Measurements from ENCODE around the gene CFD. TPM values are rescaled to one million over a fixed set of nuclear protein-coding genes. Genes with fewer than 3 reads are reported as not detected.
"Not testable (repeated sequence)": the region's sequence is repeated elsewhere in the genome, so short reads cannot be mapped to it uniquely, and the experiment has no call there.

The CFD gene
- total RNA-seq, 1 donor from 2014 or later, result 1.1 TPM

DNA sequence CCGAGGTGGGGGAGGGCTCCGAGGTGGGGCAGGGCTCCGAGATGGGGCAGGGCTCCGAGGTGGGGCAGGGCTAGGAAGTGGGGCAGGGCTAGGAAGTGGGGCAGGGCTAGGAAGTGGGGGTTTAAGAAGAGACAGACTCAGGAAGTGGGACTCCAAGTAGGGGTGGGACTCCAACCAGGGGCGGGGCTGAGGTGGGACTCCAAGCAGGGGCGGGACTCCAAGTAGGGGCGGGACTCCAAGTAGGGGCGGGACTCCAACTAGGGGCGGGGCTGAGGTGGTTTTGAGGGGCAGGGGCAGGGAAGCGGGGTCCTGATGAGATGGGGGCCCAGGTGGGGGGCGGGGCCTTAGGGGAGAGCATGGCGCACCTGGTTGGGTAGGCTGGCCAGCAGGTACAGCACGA lies 13.6 kb downstream of the CFD start:
- peaks cover 1% of the 10 kb centered on the region for H3K4me1 Mint-ChIP-seq (ENCODE audit: low read depth)
- TF ChIP-seq, protein P1, sequence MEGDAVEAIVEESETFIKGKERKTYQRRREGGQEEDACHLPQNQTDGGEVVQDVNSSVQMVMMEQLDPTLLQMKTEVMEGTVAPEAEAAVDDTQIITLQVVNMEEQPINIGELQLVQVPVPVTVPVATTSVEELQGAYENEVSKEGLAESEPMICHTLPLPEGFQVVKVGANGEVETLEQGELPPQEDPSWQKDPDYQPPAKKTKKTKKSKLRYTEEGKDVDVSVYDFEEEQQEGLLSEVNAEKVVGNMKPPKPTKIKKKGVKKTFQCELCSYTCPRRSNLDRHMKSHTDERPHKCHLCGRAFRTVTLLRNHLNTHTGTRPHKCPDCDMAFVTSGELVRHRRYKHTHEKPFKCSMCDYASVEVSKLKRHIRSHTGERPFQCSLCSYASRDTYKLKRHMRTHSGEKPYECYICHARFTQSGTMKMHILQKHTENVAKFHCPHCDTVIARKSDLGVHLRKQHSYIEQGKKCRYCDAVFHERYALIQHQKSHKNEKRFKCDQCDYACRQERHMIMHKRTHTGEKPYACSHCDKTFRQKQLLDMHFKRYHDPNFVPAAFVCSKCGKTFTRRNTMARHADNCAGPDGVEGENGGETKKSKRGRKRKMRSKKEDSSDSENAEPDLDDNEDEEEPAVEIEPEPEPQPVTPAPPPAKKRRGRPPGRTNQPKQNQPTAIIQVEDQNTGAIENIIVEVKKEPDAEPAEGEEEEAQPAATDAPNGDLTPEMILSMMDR (IDR thresholded peaks at IDR 0.05; ENCODE audit: unreplicated experiment), result no peak
- H3K36me3 Mint-ChIP-seq (ENCODE audit: insufficient read depth), result peaks cover 12% of the 10 kb centered on the region
- H3K4me3 Mint-ChIP-seq (ENCODE audit: low read depth), result no peak overlapping the region
- no peaks in the 10 kb centered on the region for H3K27me3 Mint-ChIP-seq
- no peak overlapping the region for H3K27ac Mint-ChIP-seq
- H3K9me3 Mint-ChIP-seq (ENCODE audit: low read depth), result no peaks in the 10 kb centered on the region
- no peak for DNase-seq (ENCODE audit: low spot score, unreplicated experiment)

DNA sequence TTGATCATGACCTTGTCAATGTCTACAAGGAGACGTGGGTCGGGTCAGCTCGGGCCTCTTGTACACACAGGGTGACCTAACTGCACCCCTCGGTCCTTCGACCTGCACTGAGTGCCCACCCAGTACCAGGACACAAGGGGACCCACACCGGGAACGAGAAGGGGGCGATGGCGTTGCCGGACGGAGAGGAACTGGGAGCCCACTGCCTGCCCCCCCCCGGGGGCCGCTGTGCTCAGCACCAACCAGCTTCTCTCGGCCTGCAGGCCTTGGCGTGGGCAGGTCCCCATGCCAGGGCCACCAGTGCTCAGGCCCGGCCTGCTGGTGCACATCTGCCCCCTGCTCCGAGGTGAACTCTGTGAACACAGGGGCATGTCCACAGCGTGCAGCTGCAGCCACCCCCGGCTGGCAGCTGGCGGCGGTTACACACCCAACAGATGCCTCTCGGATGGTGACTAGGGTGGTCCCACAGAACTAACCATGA lies 14.1 kb downstream of the CFD start:
- Mint-ChIP-seq H3K27ac (no peak overlapping the region), H3K27me3 (no peaks in the 10 kb centered on the region), H3K4me3 (ENCODE audit: low read depth) (no peak overlapping the region), H3K36me3 (ENCODE audit: insufficient read depth) (peaks cover 10% of the 10 kb centered on the region), H3K9me3 (ENCODE audit: low read depth) (no peaks in the 10 kb centered on the region), H3K4me1 (ENCODE audit: low read depth) (peaks cover 1% of the 10 kb centered on the region)
- TF ChIP-seq, protein P1 (IDR thresholded peaks at IDR 0.05; ENCODE audit: unreplicated experiment), result no peak
- no peak for DNase-seq (ENCODE audit: low spot score, unreplicated experiment)

DNA sequence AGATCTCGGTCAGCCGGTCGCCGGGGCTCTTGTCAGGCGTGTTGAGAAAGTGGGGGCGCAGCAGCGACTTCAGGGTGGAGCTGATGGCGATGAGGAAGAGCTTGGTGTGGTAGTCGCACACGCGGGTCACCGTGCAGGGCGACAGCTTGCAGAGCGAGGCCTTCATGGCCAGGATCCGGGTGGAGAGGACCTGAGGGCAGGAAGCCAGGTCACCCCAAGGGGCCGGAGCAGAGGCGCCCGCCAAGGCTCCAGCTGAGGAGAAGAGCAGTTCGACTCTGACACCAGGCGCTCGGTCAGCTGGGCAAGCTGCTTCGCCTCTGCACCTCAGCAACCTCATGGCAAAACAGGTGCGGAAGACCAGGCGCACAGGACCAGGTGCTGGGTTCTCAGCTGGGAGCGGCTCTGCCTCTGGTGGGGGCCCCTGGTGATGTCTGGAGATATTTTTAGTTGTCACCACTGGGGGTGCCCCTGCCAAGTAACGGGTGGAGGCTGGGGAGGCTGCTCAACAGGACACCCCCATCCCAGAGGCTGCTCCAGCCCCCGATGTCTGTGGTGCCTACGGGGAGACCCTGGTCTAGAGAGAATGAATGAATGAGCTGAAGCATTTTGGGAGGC lies 15.9 kb downstream of the CFD start:
- no peaks in the 10 kb centered on the region for H3K9me3 Mint-ChIP-seq (ENCODE audit: low read depth)
- peaks cover 4% of the 10 kb centered on the region for H3K36me3 Mint-ChIP-seq (ENCODE audit: insufficient read depth)
- H3K4me1 Mint-ChIP-seq (ENCODE audit: low read depth), result peaks cover 1% of the 10 kb centered on the region
- H3K27ac Mint-ChIP-seq, result no peak overlapping the region
- TF ChIP-seq, protein P1 (IDR thresholded peaks at IDR 0.05; ENCODE audit: unreplicated experiment), result no peak
- no peak overlapping the region for H3K4me3 Mint-ChIP-seq (ENCODE audit: low read depth)
- no peak for DNase-seq (ENCODE audit: low spot score, unreplicated experiment)
- H3K27me3 Mint-ChIP-seq, result no peaks in the 10 kb centered on the region

DNA sequence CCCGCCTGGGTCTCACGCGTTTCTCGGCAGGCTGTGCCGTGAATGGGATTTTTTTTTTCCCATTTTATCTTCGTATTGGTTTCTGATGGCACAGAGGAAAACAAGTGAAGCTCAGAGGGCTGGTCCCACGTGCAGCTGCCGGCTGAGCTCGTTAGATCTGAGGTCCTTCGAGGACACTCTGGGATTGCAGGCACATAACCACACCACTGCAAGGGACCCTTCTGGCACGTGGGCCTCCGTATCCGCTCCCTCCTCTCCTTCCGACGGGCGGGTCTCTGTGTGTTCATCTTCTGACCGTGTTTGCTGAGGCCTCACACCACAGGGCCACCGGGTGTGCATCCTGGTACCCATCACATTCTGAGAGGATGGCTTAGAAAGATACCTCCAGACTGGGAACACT lies 16.6 kb downstream of the CFD start:
- DNase-seq (ENCODE audit: low spot score, unreplicated experiment), result no peak
- H3K4me1 Mint-ChIP-seq (ENCODE audit: low read depth), result peaks cover 1% of the 10 kb centered on the region
- H3K36me3 Mint-ChIP-seq (ENCODE audit: insufficient read depth), result peaks cover 7% of the 10 kb centered on the region
- no peak overlapping the region for H3K4me3 Mint-ChIP-seq (ENCODE audit: low read depth)
- H3K27me3 Mint-ChIP-seq, result no peaks in the 10 kb centered on the region
- H3K27ac Mint-ChIP-seq, result no peak overlapping the region
- H3K9me3 Mint-ChIP-seq (ENCODE audit: low read depth), result no peaks in the 10 kb centered on the region
- TF ChIP-seq, protein P1 (IDR thresholded peaks at IDR 0.05; ENCODE audit: unreplicated experiment), result no peak

DNA sequence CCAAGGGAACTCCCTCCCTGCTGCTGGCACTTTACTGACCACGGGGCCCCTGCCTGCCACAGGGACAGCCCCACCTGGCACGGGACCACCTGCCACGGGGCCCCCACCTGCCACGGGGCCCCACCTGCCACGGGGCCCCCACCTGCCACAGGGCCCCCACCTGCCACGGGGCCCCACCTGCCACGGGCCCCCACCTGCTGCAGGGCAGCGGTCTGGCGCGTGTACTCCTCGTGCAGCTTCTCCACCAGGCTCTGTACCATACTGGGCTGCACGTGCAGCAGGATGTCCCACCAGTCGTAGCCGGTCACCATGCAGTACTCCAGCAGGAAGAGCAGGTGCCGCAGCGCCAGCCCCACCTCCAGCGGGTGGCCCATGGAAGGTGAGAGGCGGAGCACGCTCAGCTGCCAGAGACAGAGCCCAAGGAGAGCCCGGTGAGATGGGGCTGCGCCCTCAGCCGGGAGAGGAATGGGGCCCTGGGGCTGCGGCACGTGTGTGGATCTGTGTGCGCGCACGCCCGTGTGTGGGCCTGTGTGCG lies 17.4 kb downstream of the CFD start:
- no peak overlapping the region for H3K4me3 Mint-ChIP-seq (ENCODE audit: low read depth)
- H3K27me3 Mint-ChIP-seq, result no peaks in the 10 kb centered on the region
- DNase-seq (ENCODE audit: low spot score, unreplicated experiment), result no peak
- no peak overlapping the region for H3K27ac Mint-ChIP-seq
- TF ChIP-seq, protein P1 (IDR thresholded peaks at IDR 0.05; ENCODE audit: unreplicated experiment), result no peak
- peaks cover 9% of the 10 kb centered on the region for H3K36me3 Mint-ChIP-seq (ENCODE audit: insufficient read depth)
- H3K4me1 Mint-ChIP-seq (ENCODE audit: low read depth), result no peaks in the 10 kb centered on the region
- H3K9me3 Mint-ChIP-seq (ENCODE audit: low read depth), result no peaks in the 10 kb centered on the region

DNA sequence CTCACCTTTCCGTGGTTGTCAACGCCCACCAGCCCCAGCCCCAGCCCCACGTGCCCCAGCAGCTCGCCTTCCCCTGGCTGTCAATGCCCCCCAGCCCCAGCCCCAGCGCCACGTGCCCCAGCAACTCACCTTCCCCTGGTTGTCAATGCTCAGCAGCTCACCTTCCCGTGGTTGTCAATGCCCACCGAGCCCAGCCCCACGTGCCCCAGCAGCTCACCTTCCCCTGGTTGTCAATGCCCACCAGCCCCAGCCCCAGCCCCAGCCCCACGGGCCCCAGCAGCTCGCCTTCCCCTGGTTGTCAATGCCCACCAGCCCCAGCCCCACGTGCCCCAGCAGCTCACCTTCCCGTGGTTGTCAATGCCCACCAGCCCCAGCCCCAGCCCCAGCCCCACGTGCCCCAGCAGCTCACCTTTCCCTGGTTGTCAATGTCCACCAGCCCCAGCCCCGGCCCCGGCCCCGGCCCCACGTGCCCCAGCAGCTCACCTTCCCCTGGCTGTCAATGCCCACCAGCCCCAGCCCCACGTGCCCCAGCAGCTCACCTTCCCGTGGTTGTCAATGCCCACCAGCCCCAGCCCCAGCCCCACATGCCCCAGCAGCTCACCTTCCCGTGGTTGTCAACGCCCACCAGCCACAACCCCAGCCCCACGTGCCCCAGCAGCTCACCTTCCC lies 18.7 kb downstream of the CFD start:
- H3K27ac Mint-ChIP-seq; DNase-seq (ENCODE audit: low spot score, unreplicated experiment); H3K4me3 Mint-ChIP-seq (ENCODE audit: low read depth); H3K9me3 Mint-ChIP-seq (ENCODE audit: low read depth); H3K27me3 Mint-ChIP-seq; H3K4me1 Mint-ChIP-seq (ENCODE audit: low read depth): not testable (repeated sequence)
- H3K36me3 Mint-ChIP-seq (ENCODE audit: insufficient read depth), result peaks cover 13% of the 10 kb centered on the region

DNA sequence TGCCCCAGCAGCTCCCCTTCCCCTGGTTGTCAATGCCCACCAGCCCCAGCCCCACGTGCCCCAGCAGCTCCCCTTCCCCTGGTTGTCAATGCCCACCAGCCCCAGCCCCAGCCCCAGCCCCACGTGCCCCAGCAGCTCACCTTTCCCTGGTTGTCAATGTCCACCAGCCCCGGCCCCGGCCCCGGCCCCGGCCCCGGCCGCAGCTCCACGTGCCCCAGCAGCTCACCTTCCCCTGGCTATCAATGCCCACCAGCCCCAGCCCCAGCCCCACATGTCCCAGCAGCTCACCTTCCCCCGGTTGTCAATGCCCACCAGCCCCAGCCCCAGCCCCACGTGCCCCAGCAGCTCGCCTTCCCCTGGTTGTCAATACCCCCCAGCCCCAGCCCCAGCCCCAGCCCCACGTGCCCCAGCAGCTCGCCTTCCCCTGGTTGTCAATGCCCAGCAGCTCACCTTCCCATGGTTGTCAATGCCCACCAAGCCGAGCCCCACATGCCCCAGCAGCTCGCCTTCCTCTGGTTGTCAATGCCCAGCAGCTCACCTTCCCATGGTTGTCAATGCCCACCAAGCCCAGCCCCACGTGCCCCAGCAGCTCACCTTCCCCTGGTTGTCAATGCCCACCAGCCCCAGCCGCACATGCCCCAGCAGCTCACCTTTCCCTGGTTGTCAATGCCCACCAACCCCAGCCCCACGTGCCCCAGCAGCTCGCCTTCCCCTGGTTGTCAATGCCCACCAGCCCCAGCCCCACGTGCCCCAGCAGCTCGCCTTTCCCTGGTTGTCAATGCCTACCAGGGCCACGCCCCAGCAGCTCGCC lies 19.5 kb downstream of the CFD start:
- not testable (repeated sequence) for H3K4me3 Mint-ChIP-seq (ENCODE audit: low read depth); H3K9me3 Mint-ChIP-seq (ENCODE audit: low read depth); DNase-seq (ENCODE audit: low spot score, unreplicated experiment); H3K27ac Mint-ChIP-seq; H3K27me3 Mint-ChIP-seq; H3K4me1 Mint-ChIP-seq (ENCODE audit: low read depth)
- H3K36me3 Mint-ChIP-seq (ENCODE audit: insufficient read depth), result peaks cover 13% of the 10 kb centered on the region

Data from progenitor cell of endocrine pancreas (in vitro differentiated cells).